ENCODE data around the gene STK11.
A peak's percentile ranks its signal among the peaks of the same experiment; 100 is the strongest.

The STK11 gene

DNA sequence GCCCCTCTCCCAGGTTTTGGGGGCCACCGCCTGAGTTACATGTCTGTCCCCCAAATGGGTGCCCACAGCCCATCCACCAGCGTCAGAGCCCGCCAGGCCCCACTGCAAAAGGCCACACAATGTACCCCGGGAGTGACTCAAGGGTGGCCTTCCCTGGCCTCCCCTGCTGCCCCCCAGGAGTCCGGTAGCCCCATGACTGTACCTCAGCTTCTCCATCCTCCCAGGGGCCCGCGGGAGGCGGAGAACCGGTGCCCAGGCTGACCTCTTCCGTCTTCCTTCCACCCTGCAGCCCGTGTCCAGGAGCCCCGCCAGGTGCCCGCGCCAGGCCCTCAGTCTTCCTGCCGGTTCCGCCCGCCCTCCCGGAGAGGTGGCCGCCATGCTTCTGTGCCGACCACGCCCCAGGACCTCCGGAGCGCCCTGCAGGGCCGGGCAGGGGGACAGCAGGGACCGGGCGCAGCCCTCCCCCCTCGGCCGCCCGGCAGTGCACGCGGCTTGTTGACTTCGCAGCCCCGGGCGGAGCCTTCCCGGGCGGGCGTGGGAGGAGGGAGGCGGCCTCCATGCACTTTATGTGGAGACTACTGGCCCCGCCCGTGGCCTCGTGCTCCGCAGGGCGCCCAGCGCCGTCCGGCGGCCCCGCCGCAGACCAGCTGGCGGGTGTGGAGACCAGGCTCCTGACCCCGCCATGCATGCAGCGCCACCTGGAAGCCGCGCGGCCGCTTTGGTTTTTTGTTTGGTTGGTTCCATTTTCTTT, 21.9 kb downstream of the STK11 start:
- no peak overlapping the region for H3K4me3 ChIP-seq (ENCODE audit: control insufficient read depth, low read depth, low read length)
- TF ChIP-seq, protein P1, sequence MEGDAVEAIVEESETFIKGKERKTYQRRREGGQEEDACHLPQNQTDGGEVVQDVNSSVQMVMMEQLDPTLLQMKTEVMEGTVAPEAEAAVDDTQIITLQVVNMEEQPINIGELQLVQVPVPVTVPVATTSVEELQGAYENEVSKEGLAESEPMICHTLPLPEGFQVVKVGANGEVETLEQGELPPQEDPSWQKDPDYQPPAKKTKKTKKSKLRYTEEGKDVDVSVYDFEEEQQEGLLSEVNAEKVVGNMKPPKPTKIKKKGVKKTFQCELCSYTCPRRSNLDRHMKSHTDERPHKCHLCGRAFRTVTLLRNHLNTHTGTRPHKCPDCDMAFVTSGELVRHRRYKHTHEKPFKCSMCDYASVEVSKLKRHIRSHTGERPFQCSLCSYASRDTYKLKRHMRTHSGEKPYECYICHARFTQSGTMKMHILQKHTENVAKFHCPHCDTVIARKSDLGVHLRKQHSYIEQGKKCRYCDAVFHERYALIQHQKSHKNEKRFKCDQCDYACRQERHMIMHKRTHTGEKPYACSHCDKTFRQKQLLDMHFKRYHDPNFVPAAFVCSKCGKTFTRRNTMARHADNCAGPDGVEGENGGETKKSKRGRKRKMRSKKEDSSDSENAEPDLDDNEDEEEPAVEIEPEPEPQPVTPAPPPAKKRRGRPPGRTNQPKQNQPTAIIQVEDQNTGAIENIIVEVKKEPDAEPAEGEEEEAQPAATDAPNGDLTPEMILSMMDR (conservative IDR thresholded peaks at IDR 0.05; ENCODE audit: control insufficient read depth, insufficient read depth, low read depth, low read length) = no peak

DNA sequence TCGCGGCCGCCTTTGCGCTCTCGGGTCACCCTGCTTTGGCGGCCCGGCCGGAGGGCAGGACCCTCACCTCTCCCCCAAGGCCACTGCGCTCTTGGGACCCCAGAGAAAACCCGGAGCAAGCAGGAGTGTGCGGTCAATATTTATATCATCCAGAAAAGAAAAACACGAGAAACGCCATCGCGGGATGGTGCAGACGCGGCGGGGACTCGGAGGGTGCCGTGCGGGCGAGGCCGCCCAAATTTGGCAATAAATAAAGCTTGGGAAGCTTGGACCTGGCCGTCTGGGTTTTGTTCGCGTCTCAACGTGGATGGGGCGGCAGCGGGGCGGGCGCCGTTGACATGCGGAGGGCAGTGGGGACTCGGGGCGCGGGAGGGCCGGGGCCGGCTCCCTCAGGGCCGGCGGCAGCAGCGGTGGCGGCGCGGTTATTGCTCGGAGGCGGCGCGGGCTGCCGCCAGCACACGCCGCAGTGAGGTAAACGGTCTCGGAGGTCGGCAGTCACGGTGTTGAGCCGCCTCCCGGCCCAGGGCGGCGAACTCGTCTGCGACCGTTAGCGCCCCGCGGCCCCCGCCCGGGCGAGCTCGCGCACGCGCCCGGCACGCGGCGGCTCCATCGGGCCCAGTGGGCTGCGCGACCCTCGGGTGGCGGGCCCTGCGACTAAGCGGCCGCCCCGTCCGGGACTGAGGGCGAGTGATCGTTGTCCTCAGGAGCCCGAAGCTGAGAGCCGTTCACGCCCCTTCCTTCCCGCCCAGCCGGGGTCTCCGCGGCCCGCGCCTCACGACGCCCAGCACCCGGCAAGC, 22.8 kb downstream of the STK11 start:
- DNase-seq (ENCODE audit: low read depth) = no peak
- H3K4me3 ChIP-seq (ENCODE audit: control insufficient read depth, low read depth, low read length) = no peak overlapping the region
- TF ChIP-seq, protein P1 (conservative IDR thresholded peaks at IDR 0.05; ENCODE audit: control insufficient read depth, insufficient read depth, low read depth, low read length) = no peak

More for the DNA sequence above, 21.9 kb downstream of the STK11 start:
- DNase-seq (ENCODE audit: low read depth) = peak; percentile 38

GRCh38 chr19:1229056-1229923, 23.7 kb downstream of the STK11 start:
- no peak for DNase-seq (ENCODE audit: low read depth)
- no peak overlapping the region for H3K4me3 ChIP-seq (ENCODE audit: control insufficient read depth, low read depth, low read length)
- TF ChIP-seq, protein P1 (conservative IDR thresholded peaks at IDR 0.05; ENCODE audit: control insufficient read depth, insufficient read depth, low read depth, low read length) = no peak

DNA sequence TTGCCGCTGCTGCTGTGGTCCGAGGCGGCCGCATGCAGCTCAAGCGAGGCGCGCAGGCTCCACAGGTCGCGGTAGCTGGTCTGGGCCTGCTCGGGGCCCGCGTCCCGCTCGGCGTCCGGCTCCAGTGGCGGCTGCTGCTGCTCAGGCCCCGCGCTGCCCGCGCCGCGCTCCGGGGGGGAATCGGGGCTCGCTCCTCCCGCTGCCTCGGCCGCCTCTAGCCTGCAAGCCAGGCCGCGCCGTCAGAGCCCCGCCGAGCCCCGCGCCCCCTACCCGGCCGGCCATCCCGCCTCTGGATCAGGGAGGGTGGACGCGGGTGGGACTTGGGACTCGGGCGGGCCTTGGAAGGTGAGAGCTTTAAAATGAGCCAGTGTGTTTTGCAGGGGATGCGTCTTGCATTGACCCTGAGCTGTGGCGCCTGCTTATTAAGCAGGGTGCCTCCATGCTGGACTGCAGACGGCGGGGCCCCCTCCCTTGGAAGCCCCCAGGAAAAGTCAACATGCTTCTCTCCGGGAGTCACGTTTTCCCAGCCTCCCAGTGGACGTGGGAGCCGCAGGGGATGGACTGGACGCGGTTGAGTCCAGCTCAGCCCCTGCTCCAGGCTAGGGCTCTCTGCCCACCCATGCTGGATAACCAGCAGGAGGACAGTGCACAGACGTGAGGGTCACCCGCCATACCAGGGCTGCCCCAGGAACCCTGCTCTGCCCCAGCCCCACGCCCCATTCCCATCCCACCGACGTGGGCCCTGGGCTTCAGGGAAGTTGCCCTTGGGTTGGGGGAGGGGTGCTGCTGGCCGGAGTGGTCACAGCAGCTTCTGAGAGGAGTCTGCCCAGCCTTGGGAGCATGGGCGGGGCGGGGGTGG, 24.6 kb downstream of the STK11 start:
- H3K4me3 ChIP-seq (ENCODE audit: control insufficient read depth, low read depth, low read length) = no peak overlapping the region
- TF ChIP-seq, protein P1 (conservative IDR thresholded peaks at IDR 0.05; ENCODE audit: control insufficient read depth, insufficient read depth, low read depth, low read length) = no peak
- no peak for DNase-seq (ENCODE audit: low read depth)

GRCh38 chr19:1230783-1231489, 25.4 kb downstream of the STK11 start:
- TF ChIP-seq, protein P1 (conservative IDR thresholded peaks at IDR 0.05; ENCODE audit: control insufficient read depth, insufficient read depth, low read depth, low read length) = no peak
- DNase-seq (ENCODE audit: low read depth) = no peak
- H3K4me3 ChIP-seq (ENCODE audit: control insufficient read depth, low read depth, low read length) = no peak overlapping the region
